Liver (tissue), 9 donors: Measurements from ENCODE around the gene CREB3L1. TPM values are rescaled to one million over a fixed set of nuclear protein-coding genes. Genes with fewer than 3 reads are reported as not detected.

Experiments used
- DNase-seq: peaks from one replicate; pipeline ENCODE4 v3.0.0-alpha.2; 2017; ENCODE audit warnings: low spot score
- H3K27ac ChIP-seq, 2 donors: one replicate each; pipeline ENCODE4 v1.7.0; 2013; ENCODE audit warnings: inconsistent platforms in 2 of 2, low read length in 2 of 2, control low read depth in 1 of 2, low read depth in 1 of 2, mild to moderate bottlenecking in 1 of 2
- H3K27me3 ChIP-seq, 4 donors: one replicate each; pipeline versions ENCODE4 v1.6.1 to v1.7.0; 2013; ENCODE audit warnings: low read length in 3 of 4, inconsistent platforms in 1 of 4, mild to moderate bottlenecking in 1 of 4, moderate library complexity in 1 of 4; ENCODE audit not compliant: control insufficient read depth in 4 of 4, insufficient read depth in 4 of 4
- H3K36me3 ChIP-seq, 4 donors: one replicate each; pipeline versions ENCODE4 v1.6.1 to v1.7.0; 2013; ENCODE audit warnings: low read length in 3 of 4, mild to moderate bottlenecking in 3 of 4, low read depth in 1 of 4, moderate library complexity in 1 of 4; ENCODE audit not compliant: control insufficient read depth in 4 of 4, insufficient read depth in 3 of 4
- H3K4me1 ChIP-seq, 4 donors: one replicate each; pipeline versions ENCODE4 v1.6.1 to v1.7.0; 2013; ENCODE audit warnings: low read length in 3 of 4, mild to moderate bottlenecking in 3 of 4, moderate library complexity in 1 of 4; ENCODE audit not compliant: control insufficient read depth in 4 of 4, insufficient read depth in 4 of 4
- H3K4me3 ChIP-seq, 3 donors: one replicate each; pipeline versions ENCODE4 v1.6.1 to v1.7.0; 2013; ENCODE audit warnings: low read length in 3 of 3, control low read depth in 1 of 3, low read depth in 1 of 3, mild to moderate bottlenecking in 1 of 3
- H3K9ac ChIP-seq, 2 donors: one replicate each; pipeline ENCODE4 v1.7.0; 2013; ENCODE audit warnings: low read length in 2 of 2, mild to moderate bottlenecking in 2 of 2, moderate library complexity in 2 of 2, control low read depth in 1 of 2, low read depth in 1 of 2
- H3K9me3 ChIP-seq, 4 donors: one replicate each; pipeline versions ENCODE4 v1.6.1 to v1.7.0; 2013; ENCODE audit warnings: low read length in 3 of 4; ENCODE audit not compliant: control insufficient read depth in 4 of 4
- ATF3 ChIP-seq: IDR thresholded peaks from 2 replicates; pipeline ENCODE4 v1.6.1; 2016; ENCODE audit warnings: antibody characterized with exemption
- EGR1 ChIP-seq, 2 donors: IDR thresholded peaks; 2 replicates each; pipeline ENCODE4 v1.6.1; 2016 to 2018; ENCODE audit warnings: antibody characterized with exemption in 2 of 2, low read depth in 2 of 2
- FOXA1 ChIP-seq: IDR thresholded peaks from 2 replicates; pipeline ENCODE4 v1.6.1; 2016; ENCODE audit warnings: antibody characterized with exemption
- FOXA2 ChIP-seq: IDR thresholded peaks from 2 replicates; pipeline ENCODE4 v1.6.1; 2016; ENCODE audit warnings: antibody characterized with exemption
- GABPA ChIP-seq, 2 donors: IDR thresholded peaks in 1 of 2; conservative IDR thresholded peaks in 1 of 2; 2 replicates each; pipeline ENCODE4 v1.6.1; 2016; ENCODE audit warnings: antibody characterized with exemption in 2 of 2, mild to moderate bottlenecking in 1 of 2, moderate library complexity in 1 of 2
- HNF4A ChIP-seq, 2 donors: conservative IDR thresholded peaks; 2 replicates each; pipeline ENCODE4 v1.6.1; 2016; ENCODE audit warnings: antibody characterized with exemption in 2 of 2, mild to moderate bottlenecking in 2 of 2
- HNF4G ChIP-seq: IDR thresholded peaks from 2 replicates; pipeline ENCODE4 v1.6.1; 2016; ENCODE audit warnings: antibody characterized with exemption
- JUND ChIP-seq, 2 donors: IDR thresholded peaks; 2 replicates each; pipeline ENCODE4 v1.6.1; 2016; ENCODE audit warnings: antibody characterized with exemption in 2 of 2
- NR2F2 ChIP-seq: IDR thresholded peaks from 2 replicates; pipeline ENCODE4 v1.6.1; 2016; ENCODE audit warnings: antibody characterized with exemption
- RAD21 ChIP-seq, 2 donors: IDR thresholded peaks; 2 replicates each; pipeline ENCODE4 v1.6.1; 2016; ENCODE audit warnings: antibody characterized with exemption in 2 of 2, mild to moderate bottlenecking in 2 of 2
- REST ChIP-seq: IDR thresholded peaks from 2 replicates; pipeline ENCODE4 v1.6.1; 2016; ENCODE audit warnings: antibody characterized with exemption, mild to moderate bottlenecking
- RXRA ChIP-seq, 2 donors: IDR thresholded peaks; 2 replicates each; pipeline ENCODE4 v1.6.1; 2017 to 2018; ENCODE audit warnings: antibody characterized with exemption in 2 of 2, mild to moderate bottlenecking in 1 of 2
- SP1 ChIP-seq: IDR thresholded peaks from 2 replicates; pipeline ENCODE4 v1.6.1; 2018; ENCODE audit warnings: antibody characterized with exemption, mild to moderate bottlenecking
- TAF1 ChIP-seq: conservative IDR thresholded peaks from 2 replicates; pipeline ENCODE4 v1.6.1; 2016; ENCODE audit warnings: antibody characterized with exemption, mild to moderate bottlenecking
- YY1 ChIP-seq: IDR thresholded peaks from 2 replicates; pipeline ENCODE4 v1.6.1; 2016; ENCODE audit warnings: antibody characterized with exemption, mild to moderate bottlenecking
- ZBTB33 ChIP-seq: IDR thresholded peaks from 2 replicates; pipeline ENCODE4 v1.6.1; 2016; ENCODE audit warnings: antibody characterized with exemption
- WGBS: extraction: QIAGEN DNeasy Blood & Tissue Kit; methylation state at CpG from one replicate; pipeline ENCODE4 v1.1.7; 2013; 5-methylcytosine and 5-hydroxymethylcytosine counted together
- polyA plus RNA-seq, 2 donors: library from polyadenylated mRNA; stranded (reverse) in 1 of 2; unstranded in 1 of 2; fragments of 200-250 nt in 1 of 2; fragments of >200 nt in 1 of 2; fragmentation: Nextera tagmentation in 1 of 2; extraction: Ambion mirVana in 1 of 2; gene quantifications; one replicate each; pipeline versions ENCODE4 v1.2.1 to v1.2.3, GENCODE V29; 2013 to 2015
- total RNA-seq, 2 donors: library from RNA; depleted of rRNA; stranded (reverse); fragments of >200 nt; gene quantifications; one replicate each; pipeline ENCODE4 v1.2.3, GENCODE V29; 2014
- TF ChIP-seq, protein P1 (sequence below): fragments of 150-350 bp; IDR thresholded peaks from 2 replicates; pipeline ENCODE4 v1.5.1; 2017; ENCODE audit warnings: improper control_type of control experiment, low read depth, low read length; ENCODE audit not compliant: missing input control
- TF ChIP-seq, protein P2 (sequence below): IDR thresholded peaks from 2 replicates; pipeline ENCODE4 v1.6.1; 2016; ENCODE audit warnings: antibody characterized with exemption
- donor health status: healthy.
- donor health status: healthy.
- donor health status: healthy.
- donor health status: healthy.
- donor health status: healthy.

CREB3L1 gene
- total and polyA plus RNA-seq, 4 donors: 0.14 to 1.3 (median 0.33) TPM

- H3K27ac ChIP-seq: no peak overlapping the region
- no peaks in the 10 kb centered on the region for H3K36me3 ChIP-seq
- WGBS: 83% methylated on average over 12 of the region's 12 CpGs
- no peaks in the 10 kb centered on the region for H3K9me3 ChIP-seq
- TF ChIP-seq FOXA1 (no peak), REST (no peak), RAD21 (IDR thresholded peaks at IDR 0.05) (no peak), GABPA (IDR thresholded peaks at IDR 0.05 in 1 of 2, conservative IDR thresholded peaks at IDR 0.05 in 1 of 2) (no peak), RXRA (IDR thresholded peaks at IDR 0.05) (no peak), ATF3 (no peak), NR2F2 (no peak), SP1 (no peak), HNF4A (conservative IDR thresholded peaks at IDR 0.05) (no peak), FOXA2 (no peak), TAF1 (no peak), ZBTB33 (no peak), JUND (IDR thresholded peaks at IDR 0.05) (no peak), YY1 (no peak), EGR1 (IDR thresholded peaks at IDR 0.05; ENCODE audit: low read depth in 2 of 2) (no peak), HNF4G (no peak)
- TF ChIP-seq, protein P1, sequence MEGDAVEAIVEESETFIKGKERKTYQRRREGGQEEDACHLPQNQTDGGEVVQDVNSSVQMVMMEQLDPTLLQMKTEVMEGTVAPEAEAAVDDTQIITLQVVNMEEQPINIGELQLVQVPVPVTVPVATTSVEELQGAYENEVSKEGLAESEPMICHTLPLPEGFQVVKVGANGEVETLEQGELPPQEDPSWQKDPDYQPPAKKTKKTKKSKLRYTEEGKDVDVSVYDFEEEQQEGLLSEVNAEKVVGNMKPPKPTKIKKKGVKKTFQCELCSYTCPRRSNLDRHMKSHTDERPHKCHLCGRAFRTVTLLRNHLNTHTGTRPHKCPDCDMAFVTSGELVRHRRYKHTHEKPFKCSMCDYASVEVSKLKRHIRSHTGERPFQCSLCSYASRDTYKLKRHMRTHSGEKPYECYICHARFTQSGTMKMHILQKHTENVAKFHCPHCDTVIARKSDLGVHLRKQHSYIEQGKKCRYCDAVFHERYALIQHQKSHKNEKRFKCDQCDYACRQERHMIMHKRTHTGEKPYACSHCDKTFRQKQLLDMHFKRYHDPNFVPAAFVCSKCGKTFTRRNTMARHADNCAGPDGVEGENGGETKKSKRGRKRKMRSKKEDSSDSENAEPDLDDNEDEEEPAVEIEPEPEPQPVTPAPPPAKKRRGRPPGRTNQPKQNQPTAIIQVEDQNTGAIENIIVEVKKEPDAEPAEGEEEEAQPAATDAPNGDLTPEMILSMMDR: no peak
- TF ChIP-seq, protein P2, sequence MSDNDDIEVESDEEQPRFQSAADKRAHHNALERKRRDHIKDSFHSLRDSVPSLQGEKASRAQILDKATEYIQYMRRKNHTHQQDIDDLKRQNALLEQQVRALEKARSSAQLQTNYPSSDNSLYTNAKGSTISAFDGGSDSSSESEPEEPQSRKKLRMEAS: no peak
- peaks cover 0 to 16% (median 3%) of the 10 kb centered on the region in 4 donors for H3K27me3 ChIP-seq
- peaks cover 3 to 15% (median 10%) of the 10 kb centered on the region in 4 donors for H3K4me1 ChIP-seq
- no peak overlapping the region for H3K9ac ChIP-seq
- H3K4me3 ChIP-seq: no peak overlapping the region
- no peak for DNase-seq
These were observed 59.2 kb downstream of the CREB3L1 start for GRCh38 chr11:46336563-46337180.
